GM12878 (cell line): ENCODE measurements around the gene RNASE13. TPM values are rescaled to one million over a fixed set of nuclear protein-coding genes. Genes with fewer than 3 reads are reported as not detected.

Experiments
- ATAC-seq: fragments of 200-7000 bp; cut with Tn5 transposase; 3 replicates; pipeline ENCODE4 v1.9.1; 2020; ENCODE audit warnings: mild to moderate bottlenecking, moderate library complexity
- BruUV-seq: library from RNA; stranded (reverse); fragments of 400-500 nt; replicated peaks from 2 replicates; lab custom pipeline; 2021; lab: Mats Ljungman, UMichigan
- CTCF ChIA-PET: fragments of 300-600 bp; sonication (Branson Sonifier 250); formaldehyde crosslinking; extraction: SDS; loops from one replicate; lab custom pipeline; 2021; ENCODE audit warnings: inconsistent platforms; lab: Yijun Ruan, JAX
- POLR2A ChIA-PET: fragments of 350-600 bp; formaldehyde crosslinking; extraction: SDS; loops from one replicate; lab custom pipeline; 2021; ENCODE audit warnings: inconsistent platforms; lab: Charles Lee
- RAD21 ChIA-PET: fragments of 300-600 bp; sonication (Branson Sonifier 250); formaldehyde crosslinking; loops from one replicate; lab custom pipeline; 2023; ENCODE audit warnings: antibody characterized with exemption; ENCODE audit not compliant: unreplicated experiment; lab: Charles Lee
- SMC1A ChIA-PET: fragments of 300-600 bp; sonication (Branson Sonifier 250); formaldehyde crosslinking; loops from one replicate; lab custom pipeline; 2023; ENCODE audit not compliant: unreplicated experiment, uncharacterized antibody; lab: Charles Lee
- DNase-seq: peaks from one replicate; pipeline ENCODE4 v3.0.0-alpha.2; 2011; ENCODE audit warnings: low read depth, low spot score
- FAIRE-seq: peaks from 3 replicates; lab custom pipeline; 2011; peaks lifted over from hg19 to GRCh38; lab: Jason Lieb, UNC
- H2AFZ ChIP-seq: 2 replicates; pipeline ENCODE4 v1.6.0; 2011; ENCODE audit warnings: low read depth, low read length, control low read depth; ENCODE audit not compliant: control insufficient read depth
- H3K27ac ChIP-seq: 2 replicates; pipeline ENCODE4 v1.5.1; 2011; ENCODE audit warnings: control low read depth; ENCODE audit not compliant: control insufficient read depth, insufficient read depth
- H3K27me3 ChIP-seq, 2 experiments: replicated peaks in 1 of 2; 2 replicates each; pipeline versions ENCODE4 v1.6.0 to v1.6.1; 2011; ENCODE audit warnings: low read length in 1 of 2; ENCODE audit not compliant: control insufficient read depth in 2 of 2, insufficient read depth in 2 of 2
- H3K36me3 ChIP-seq, 2 experiments: 2 replicates each; pipeline ENCODE4 v1.5.1; 2011; ENCODE audit warnings: low read length in 1 of 2; ENCODE audit not compliant: control insufficient read depth in 2 of 2, insufficient read depth in 2 of 2
- H3K4me1 ChIP-seq: 2 replicates; pipeline ENCODE4 v1.6.1; 2011; ENCODE audit warnings: mild to moderate bottlenecking, low read length, moderate library complexity, mixed read lengths; ENCODE audit not compliant: control insufficient read depth, insufficient read depth
- H3K4me2 ChIP-seq: 2 replicates; pipeline ENCODE4 v1.6.0; 2011; ENCODE audit warnings: control low read depth; ENCODE audit not compliant: control insufficient read depth, insufficient read depth
- H3K4me3 ChIP-seq: fragments of 200-600 bp; sonication (generic); 2 replicates; pipeline ENCODE4 v1.5.1; 2016
- H3K79me2 ChIP-seq: 2 replicates; pipeline ENCODE4 v1.6.0; 2011; ENCODE audit warnings: low read length; ENCODE audit not compliant: control insufficient read depth, insufficient read depth
- H3K9ac ChIP-seq: 2 replicates; pipeline ENCODE4 v1.8.0; 2011; ENCODE audit warnings: low read length, control low read depth, mixed read lengths; ENCODE audit not compliant: control insufficient read depth, insufficient read depth
- H3K9me3 ChIP-seq: replicated peaks from 3 replicates; pipeline ENCODE4 v1.5.1; 2011; ENCODE audit warnings: mild to moderate bottlenecking, low read length; ENCODE audit not compliant: control insufficient read depth, insufficient read depth
- H4K20me1 ChIP-seq: 2 replicates; pipeline ENCODE4 v1.6.0; 2011; ENCODE audit not compliant: control insufficient read depth, insufficient read depth
- CHD1 ChIP-seq: IDR thresholded peaks from 2 replicates; pipeline ENCODE4 v1.6.1; 2012; ENCODE audit warnings: low read depth, low read length, improper control_type of control experiment
- CUX1 ChIP-seq: IDR thresholded peaks from 2 replicates; pipeline ENCODE4 v1.6.1; 2012; ENCODE audit warnings: improper control_type of control experiment, low read depth, low read length; ENCODE audit not compliant: insufficient replicate concordance
- DPF2 ChIP-seq: fragments of 450-650 bp; IDR thresholded peaks from 2 replicates; pipeline ENCODE4 v1.6.1; 2017; ENCODE audit warnings: mild to moderate bottlenecking
- FOXK2 ChIP-seq: fragments of 450-650 bp; IDR thresholded peaks from 2 replicates; pipeline ENCODE4 v1.6.1; 2017; ENCODE audit warnings: mild to moderate bottlenecking, moderate library complexity
- HDAC6 ChIP-seq: fragments of 200-600 bp; sonication (generic); IDR thresholded peaks from one replicate; pipeline ENCODE4 v1.8.0; 2017; ENCODE audit warnings: antibody characterized with exemption; ENCODE audit not compliant: unreplicated experiment
- IRF4 ChIP-seq: IDR thresholded peaks from 2 replicates; pipeline ENCODE4 v1.6.1; 2011; ENCODE audit warnings: low read depth, low read length
- KDM1A ChIP-seq: fragments of 200-600 bp; sonication (generic); IDR thresholded peaks from 2 replicates; pipeline ENCODE4 v1.6.1; 2016; ENCODE audit warnings: borderline replicate concordance
- LARP7 ChIP-seq: fragments of 450-650 bp; IDR thresholded peaks from 2 replicates; pipeline ENCODE4 v1.6.1; 2017; ENCODE audit warnings: mild to moderate bottlenecking
- NFIC ChIP-seq: IDR thresholded peaks from 2 replicates; pipeline ENCODE4 v1.6.1; 2012; ENCODE audit warnings: low read depth, mild to moderate bottlenecking, inconsistent platforms, low read length, moderate library complexity
- POLR2AphosphoS2 ChIP-seq: IDR thresholded peaks from 2 replicates; pipeline ENCODE4 v1.6.1; 2011; ENCODE audit warnings: low read depth, mild to moderate bottlenecking, low read length, improper control_type of control experiment, moderate library complexity
- SMAD5 ChIP-seq: IDR thresholded peaks from 2 replicates; pipeline ENCODE4 v1.6.1; 2016; ENCODE audit warnings: antibody characterized with exemption, low read depth
- SP1 ChIP-seq: IDR thresholded peaks from one replicate; pipeline ENCODE4 v1.6.1; 2011; ENCODE audit warnings: low read depth, low read length
- SRF ChIP-seq, 2 experiments: IDR thresholded peaks; 2 replicates each; pipeline ENCODE4 v1.6.1; 2011; ENCODE audit warnings: low read depth in 2 of 2, low read length in 2 of 2, mild to moderate bottlenecking in 1 of 2, moderate library complexity in 1 of 2
- TCF3 ChIP-seq: IDR thresholded peaks from 2 replicates; pipeline ENCODE4 v1.6.1; 2012; ENCODE audit warnings: low read depth, mild to moderate bottlenecking, low read length, borderline replicate concordance; ENCODE audit not compliant: insufficient read depth
- ZNF24 ChIP-seq: fragments of 450-650 bp; IDR thresholded peaks from 2 replicates; pipeline ENCODE4 v1.6.1; 2017; ENCODE audit warnings: antibody characterized with exemption, mild to moderate bottlenecking
- WGBS: methylation state at CpG from one replicate; pipeline ENCODE4 v1.1.6; 2016; ENCODE audit warnings: low lambda C conversion rate; ENCODE audit not compliant: insufficient replicate concordance, insufficient coverage; ENCODE audit errors: missing lambda C conversion rate; 5-methylcytosine and 5-hydroxymethylcytosine counted together
- in situ Hi-C: fragments of 300-500 bp; cut with MboI; formaldehyde crosslinking; loops from 9 replicates; pipeline ENCODE4 v1.14.3; 2018; ENCODE audit warnings: mixed read lengths
- intact Hi-C: fragments of 100-400 bp; cut with micrococcal nuclease; formaldehyde crosslinking; loops from one replicate; pipeline ENCODE4 v1.14.2; 2022; ENCODE audit not compliant: unreplicated experiment
- polyA plus RNA-seq, 11 experiments: library from polyadenylated mRNA; depleted of rRNA in 4 of 11; unstranded in 6 of 11; stranded (reverse) in 5 of 11; fragments of >200 nt; fragmentation: Nextera tagmentation in 4 of 11; fragmentation: Illumina TruSeq in 1 of 11; extraction: Ambion mirVana in 4 of 11; extraction: Trizol in 1 of 11; gene quantifications; 1 replicate in 1 of 11; 2 replicates in 10 of 11; pipeline versions ENCODE4 v1.2.1 to v1.2.3, GENCODE V29; 2011 to 2016; ENCODE audit warnings: inconsistent platforms in 2 of 11, missing spikeins in 2 of 11, low read depth in 1 of 11
- total RNA-seq, 4 experiments: library from RNA; depleted of rRNA in 3 of 4; stranded (reverse); fragments of >200 nt in 3 of 4; fragmentation: Illumina TruSeq in 1 of 4; extraction: Trizol in 1 of 4; gene quantifications; 2 replicates each; pipeline versions ENCODE4 v1.2.1 to v1.2.3, GENCODE V29; 2013 to 2021

The RNASE13 gene
- total and polyA plus RNA-seq, 10 of the 15 experiments (the other 5 are each of a cell fraction or from before 2014, with no cell fraction given) = not detected

GRCh38 chr14:21061347-21061668, 26.7 kb upstream of the RNASE13 start:
- H2AFZ ChIP-seq = no peak overlapping the region
- ChIA-PET RAD21 (interaction anchor here (1.0 kb wide), 1 partner anchor 31 kb away, joined by 3 read pairs; no protein-coding TSS in a partner anchor), SMC1A (interaction anchor here (1.2 kb wide), 1 partner anchor 12 kb away, joined by 3 read pairs; no protein-coding TSS in a partner anchor), POLR2A (no interaction called here), CTCF (interaction anchor here (1.3 to 2.9 kb wide), 3 partner anchors 31 to 46 kb away, joined by 3 to 12 read pairs (median 4); no protein-coding TSS in a partner anchor)
- no peaks in the 10 kb centered on the region for H3K79me2 ChIP-seq
- no peaks in the 10 kb centered on the region for H3K4me1 ChIP-seq
- 2% methylated on average over 3 of the region's 3 CpGs for WGBS
- BruUV-seq = no TSS peak
- ATAC-seq (no peak), FAIRE-seq (no peak), DNase-seq (no peak)
- H3K4me2 ChIP-seq = no peak overlapping the region
- peaks cover 0 to 1% of the 10 kb centered on the region in 2 experiments; a peak in 1 of 4 replicates for H3K27me3 ChIP-seq
- H3K36me3 ChIP-seq = no peaks in the 10 kb centered on the region
- in situ Hi-C loops = no loop called here
- H3K27ac ChIP-seq = no peak overlapping the region
- TF ChIP-seq CHD1 (no peak), HDAC6 (no peak), SRF (IDR thresholded peaks at IDR 0.05; ENCODE audit: low read depth in 2 of 2, low read length in 2 of 2) (no peak), CUX1 (no peak), NFIC (no peak), ZNF24 (no peak), LARP7 (no peak), KDM1A (no peak), IRF4 (no peak), DPF2 (no peak), SMAD5 (no peak), FOXK2 (no peak), TCF3 (no peak), SP1 (no peak), POLR2AphosphoS2 (no peak)
- no peaks in the 10 kb centered on the region for H3K9me3 ChIP-seq
- H3K9ac ChIP-seq = no peak overlapping the region
- no peaks in the 10 kb centered on the region for H4K20me1 ChIP-seq
- intact Hi-C loops = no loop called here
- H3K4me3 ChIP-seq = no peak overlapping the region
